HG02678 (cell line): ENCODE data around the gene HMG20A.

Experiments used
- ATAC-seq: cut with Tn5 transposase; IDR thresholded peaks from one replicate; pipeline ENCODE4 v1.9.1; 2021; ENCODE audit warnings: mild to moderate bottlenecking, moderate library complexity; ENCODE audit not compliant: unreplicated experiment

HMG20A gene

GRCh38 chr15:77425104-77425503 is 4.4 kb downstream of the HMG20A start:
- ATAC-seq, result no peak

- no peak for ATAC-seq
These were observed 5.7 kb downstream of the HMG20A start for GRCh38 chr15:77426377-77426776.

- no peak for ATAC-seq
These were observed 6.2 kb downstream of the HMG20A start for GRCh38 chr15:77426871-77427270.

- no peak for ATAC-seq
These were observed 9.5 kb downstream of the HMG20A start for GRCh38 chr15:77430213-77430612.

- no peak for ATAC-seq
These were observed 10.0 kb downstream of the HMG20A start for GRCh38 chr15:77430652-77431051.

- no peak for ATAC-seq
These were observed 16.1 kb downstream of the HMG20A start for GRCh38 chr15:77436822-77437221.

- ATAC-seq, result no peak
These were observed 16.6 kb downstream of the HMG20A start for GRCh38 chr15:77437264-77437663.

GRCh38 chr15:77440378-77440999 is 19.8 kb downstream of the HMG20A start:
- peak; percentile 76 for ATAC-seq

GRCh38 chr15:77446840-77447390 is 26.2 kb downstream of the HMG20A start:
- ATAC-seq, result no peak

- no peak for ATAC-seq
These were observed 33.6 kb downstream of the HMG20A start for GRCh38 chr15:77454265-77454664.

- ATAC-seq, result no peak
These were observed 34.3 kb downstream of the HMG20A start for GRCh38 chr15:77454951-77455350.

GRCh38 chr15:77455696-77456321 is 35.1 kb downstream of the HMG20A start:
- ATAC-seq, result no peak

- ATAC-seq, result no peak
These were observed 36.1 kb downstream of the HMG20A start for GRCh38 chr15:77456746-77457145.

- no peak for ATAC-seq
These were observed 36.7 kb downstream of the HMG20A start for GRCh38 chr15:77457191-77457904.

- no peak for ATAC-seq
These were observed 37.2 kb downstream of the HMG20A start for GRCh38 chr15:77457905-77458265.

GRCh38 chr15:77459031-77459430 is 38.3 kb downstream of the HMG20A start:
- no peak for ATAC-seq

- no peak for ATAC-seq
These were observed 40.8 kb downstream of the HMG20A start for GRCh38 chr15:77461486-77461885.

GRCh38 chr15:77464129-77464865 is 43.6 kb downstream of the HMG20A start:
- ATAC-seq, result no peak

GRCh38 chr15:77466521-77466920 is 45.8 kb downstream of the HMG20A start:
- ATAC-seq, result no peak

GRCh38 chr15:77468896-77469295 is 48.2 kb downstream of the HMG20A start:
- no peak for ATAC-seq

- ATAC-seq, result no peak
These were observed 49.5 kb downstream of the HMG20A start for GRCh38 chr15:77470235-77470634.
